ENCODE measurements around the gene LARGE1.

LARGE1 gene

GRCh38 chr22:33684087-33684486 is 236.2 kb downstream of the LARGE1 start:
- no peaks in the 10 kb centered on the region for H3K9me3 Mint-ChIP-seq
- no peaks in the 10 kb centered on the region for H3K27me3 Mint-ChIP-seq (ENCODE audit: low read depth)
- H3K4me1 Mint-ChIP-seq, result peaks cover 10% of the 10 kb centered on the region
- no peak for TF ChIP-seq CTCF (IDR thresholded peaks at IDR 0.05; ENCODE audit: unreplicated experiment in 3 of 3)
- no peak overlapping the region for H3K27ac Mint-ChIP-seq
- H3K4me3 Mint-ChIP-seq, result no peak overlapping the region
- H3K36me3 Mint-ChIP-seq (ENCODE audit: low read depth), result peaks cover 7% of the 10 kb centered on the region

- no peaks in the 10 kb centered on the region for H3K9me3 Mint-ChIP-seq
- peaks cover 9% of the 10 kb centered on the region for H3K4me1 Mint-ChIP-seq
- H3K36me3 Mint-ChIP-seq (ENCODE audit: low read depth), result peaks cover 4% of the 10 kb centered on the region
- H3K27ac Mint-ChIP-seq, result no peak overlapping the region
- H3K27me3 Mint-ChIP-seq (ENCODE audit: low read depth), result peaks cover 3% of the 10 kb centered on the region
- H3K4me3 Mint-ChIP-seq, result no peak overlapping the region
- TF ChIP-seq CTCF (IDR thresholded peaks at IDR 0.05; ENCODE audit: unreplicated experiment in 3 of 3), result no peak
These were observed 237.3 kb downstream of the LARGE1 start for GRCh38 chr22:33682927-33683326.

DNA sequence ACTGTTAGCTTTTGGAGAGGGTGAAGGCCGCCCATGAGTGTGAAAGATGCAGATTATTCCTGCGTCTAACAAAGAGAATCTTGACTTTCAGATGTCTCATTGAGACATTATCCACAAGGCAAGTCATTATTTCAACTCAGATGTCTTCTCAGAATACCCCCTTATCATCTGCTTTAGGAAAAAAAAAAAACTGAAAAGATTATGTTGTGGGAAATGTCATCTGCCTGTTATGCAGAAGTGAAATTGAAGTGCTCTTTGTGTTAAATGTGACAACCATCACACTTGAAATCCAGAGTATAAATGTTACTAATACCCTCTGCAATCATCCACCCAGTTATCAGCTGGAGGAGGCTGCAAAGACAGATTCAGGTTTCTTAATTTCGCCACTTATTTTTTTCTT is 239.6 kb downstream of the LARGE1 start:
- H3K4me1 Mint-ChIP-seq, result peaks cover 9% of the 10 kb centered on the region
- no peak for TF ChIP-seq CTCF (IDR thresholded peaks at IDR 0.05; ENCODE audit: unreplicated experiment in 3 of 3)
- H3K4me3 Mint-ChIP-seq, result no peak overlapping the region
- H3K9me3 Mint-ChIP-seq, result no peaks in the 10 kb centered on the region
- no peak overlapping the region for H3K27ac Mint-ChIP-seq
- H3K36me3 Mint-ChIP-seq (ENCODE audit: low read depth), result peaks cover 4% of the 10 kb centered on the region
- peaks cover 3% of the 10 kb centered on the region for H3K27me3 Mint-ChIP-seq (ENCODE audit: low read depth)

DNA sequence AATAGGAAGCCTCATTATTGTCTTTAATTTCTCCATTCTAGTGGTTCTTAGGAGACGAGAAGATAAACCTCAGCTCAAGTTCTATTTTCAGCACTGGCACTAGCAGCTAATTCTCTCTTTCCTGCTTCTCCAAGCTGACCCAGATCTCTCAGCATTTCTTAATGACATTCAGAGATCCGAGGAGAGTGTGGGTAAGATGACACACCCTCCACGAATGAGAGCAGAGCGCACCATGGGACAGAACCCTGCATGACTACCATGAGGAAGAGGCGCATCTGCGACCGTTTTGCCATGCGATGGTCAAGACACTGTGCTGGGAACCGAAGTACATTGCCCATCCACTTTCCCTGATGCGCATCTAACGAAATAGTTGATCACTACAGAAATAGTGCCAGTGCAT is 241.8 kb downstream of the LARGE1 start:
- Mint-ChIP-seq H3K36me3 (ENCODE audit: low read depth) (peaks cover 3% of the 10 kb centered on the region), H3K27ac (no peak overlapping the region), H3K27me3 (ENCODE audit: low read depth) (peaks cover 3% of the 10 kb centered on the region), H3K4me1 (peaks cover 9% of the 10 kb centered on the region), H3K9me3 (no peaks in the 10 kb centered on the region), H3K4me3 (no peak overlapping the region)
- no peak for TF ChIP-seq CTCF (IDR thresholded peaks at IDR 0.05; ENCODE audit: unreplicated experiment in 3 of 3)

GRCh38 chr22:33677536-33677935 is 242.7 kb downstream of the LARGE1 start:
- Mint-ChIP-seq H3K4me1 (peaks cover 9% of the 10 kb centered on the region), H3K27ac (no peak overlapping the region), H3K9me3 (no peaks in the 10 kb centered on the region), H3K4me3 (no peak overlapping the region), H3K36me3 (ENCODE audit: low read depth) (no peaks in the 10 kb centered on the region), H3K27me3 (ENCODE audit: low read depth) (peaks cover 7% of the 10 kb centered on the region)
- TF ChIP-seq CTCF (IDR thresholded peaks at IDR 0.05; ENCODE audit: unreplicated experiment in 3 of 3), result no peak

DNA sequence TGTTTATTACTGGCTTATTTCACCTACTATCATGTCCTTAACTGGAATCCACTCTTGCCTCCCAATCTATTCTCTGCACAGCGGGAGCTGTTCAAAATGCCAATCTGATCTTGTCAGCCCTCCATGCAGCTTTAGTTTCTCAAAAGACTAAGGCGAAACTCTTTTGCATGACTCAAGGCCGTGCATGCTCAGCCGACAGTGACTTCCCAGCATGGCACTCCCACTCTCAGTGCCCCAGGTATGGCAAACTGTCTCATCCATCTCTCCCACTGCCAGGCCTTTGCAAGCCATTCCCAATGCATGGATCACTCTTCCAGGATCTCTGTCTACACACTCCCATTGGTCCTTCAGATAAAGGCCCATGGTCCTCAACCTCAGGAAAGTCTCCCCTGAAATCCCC is 245.9 kb downstream of the LARGE1 start:
- H3K27me3 Mint-ChIP-seq (ENCODE audit: low read depth), result peaks cover 7% of the 10 kb centered on the region
- peaks cover 10% of the 10 kb centered on the region for H3K4me1 Mint-ChIP-seq
- H3K27ac Mint-ChIP-seq, result no peak overlapping the region
- no peaks in the 10 kb centered on the region for H3K36me3 Mint-ChIP-seq (ENCODE audit: low read depth)
- no peak for TF ChIP-seq CTCF (IDR thresholded peaks at IDR 0.05; ENCODE audit: unreplicated experiment in 3 of 3)
- H3K9me3 Mint-ChIP-seq, result no peaks in the 10 kb centered on the region
- H3K4me3 Mint-ChIP-seq, result no peak overlapping the region

Data from nephron (organoid).